GM21576 (cell line): ENCODE measurements around the gene MAP7.
A peak's percentile ranks its signal among the peaks of the same experiment; 100 is the strongest.

Experiments
- ATAC-seq: cut with Tn5 transposase; IDR thresholded peaks from one replicate; pipeline ENCODE4 v1.9.1; 2021; ENCODE audit warnings: mild to moderate bottlenecking, moderate library complexity; ENCODE audit not compliant: unreplicated experiment

Gene MAP7

DNA sequence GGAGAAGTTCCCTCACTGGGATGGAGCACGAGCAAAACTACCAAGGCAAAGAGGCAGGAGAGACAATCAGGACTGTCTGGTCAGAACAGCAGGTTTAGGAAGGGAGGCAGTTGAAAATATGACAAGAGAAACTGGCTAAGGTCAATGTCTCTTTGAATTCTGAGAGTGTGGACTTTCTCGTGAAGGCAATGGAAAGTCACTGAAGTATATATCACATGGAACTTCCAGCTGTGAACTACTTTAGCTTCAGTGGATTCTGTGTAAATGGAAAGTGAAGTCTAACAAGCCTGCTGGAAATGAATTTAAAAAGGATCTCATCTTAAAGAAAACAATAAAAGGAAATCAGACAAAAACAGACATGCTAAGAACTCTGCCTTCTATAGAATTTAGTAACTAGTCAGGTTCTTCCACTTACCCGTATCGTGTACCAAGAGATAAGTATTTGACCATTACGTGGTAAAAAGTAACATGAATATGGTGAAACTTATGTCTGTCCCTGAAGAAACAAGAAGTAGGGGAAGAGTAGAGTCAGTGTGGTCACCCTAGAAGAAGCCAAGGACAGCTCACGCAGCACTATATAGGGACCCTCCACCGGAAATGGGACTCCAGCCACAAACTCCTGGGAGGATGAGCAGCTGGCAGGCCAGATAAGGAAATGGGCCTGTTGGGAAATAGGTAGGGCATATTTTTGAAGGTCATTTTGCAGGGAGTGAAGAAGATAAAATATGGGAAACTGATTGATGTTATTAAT lies 123.4 kb downstream of the MAP7 start:
- ATAC-seq: no peak

DNA sequence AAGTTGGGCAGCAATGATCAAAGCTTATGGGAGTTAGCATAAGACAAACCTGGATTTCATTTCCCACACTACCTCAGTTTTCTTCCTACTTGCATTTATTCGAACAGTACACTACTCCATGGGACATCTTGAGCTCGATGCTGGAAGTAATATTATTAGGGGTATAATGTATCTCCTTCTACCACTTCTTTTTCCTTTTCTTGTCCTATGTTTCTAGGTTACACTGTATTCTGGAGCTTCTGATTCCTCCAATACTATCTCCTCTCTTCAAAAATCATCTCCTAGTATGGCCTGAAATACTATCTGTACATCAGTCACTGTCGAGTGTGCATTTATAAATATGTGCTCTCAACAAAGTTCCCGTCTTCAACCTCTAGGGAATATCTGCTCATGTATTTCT lies 124.4 kb downstream of the MAP7 start:
- no peak for ATAC-seq

- ATAC-seq: no peak
Measured at GRCh38 chr6:136424901-136425300, 125.3 kb downstream of the MAP7 start.

DNA sequence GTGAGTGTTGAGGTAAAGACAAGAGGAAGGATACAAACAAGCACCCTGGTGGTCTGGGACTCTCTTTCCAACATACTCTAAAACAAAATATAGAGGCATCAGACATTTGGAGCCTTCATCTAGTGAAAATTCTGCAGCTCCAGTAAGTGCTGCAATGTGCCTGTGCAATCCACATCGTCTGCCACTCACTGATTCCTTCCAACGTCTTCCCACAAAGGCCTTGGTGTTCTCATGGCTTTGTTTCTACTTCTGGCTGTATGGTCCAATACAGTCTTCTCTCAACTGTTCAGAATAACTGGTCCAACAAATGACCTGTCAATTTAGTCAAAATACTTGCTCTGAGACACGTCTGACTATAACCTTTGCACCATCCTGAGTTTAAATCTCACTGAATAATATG lies 125.8 kb downstream of the MAP7 start:
- ATAC-seq: no peak

GRCh38 chr6:136421537-136422158 lies 128.6 kb downstream of the MAP7 start:
- no peak for ATAC-seq

- ATAC-seq: no peak
Measured at GRCh38 chr6:136420853-136421252, 129.4 kb downstream of the MAP7 start.

DNA sequence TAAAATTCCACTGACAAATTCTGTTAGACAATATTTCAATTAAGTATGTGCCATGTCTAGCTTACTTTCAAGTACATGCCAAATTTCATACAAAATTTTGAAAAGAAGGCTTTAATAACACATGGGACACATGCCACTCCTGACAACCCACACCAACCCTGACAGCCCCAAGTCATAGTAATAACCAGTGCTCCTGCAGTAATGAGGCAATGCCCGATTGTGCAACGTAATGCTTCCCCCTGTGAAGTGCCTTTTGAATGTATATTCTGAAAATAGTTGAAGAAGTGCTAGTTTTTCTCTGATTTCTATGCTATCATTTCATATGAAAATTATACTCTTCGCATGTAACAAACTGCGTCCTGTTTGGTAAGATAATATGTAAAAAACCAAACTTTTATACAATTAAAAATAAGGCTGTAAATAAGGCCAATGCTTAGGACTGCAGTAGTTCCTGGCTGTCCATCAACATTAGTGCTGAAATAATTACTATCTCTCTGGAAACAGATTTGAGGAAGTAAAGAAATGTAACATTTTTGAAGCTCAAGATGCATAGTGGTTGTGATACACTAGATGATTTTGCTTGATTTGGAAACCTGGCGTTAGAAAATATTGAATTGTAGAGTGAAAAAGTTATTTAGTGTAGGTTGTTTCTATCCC lies 134.7 kb downstream of the MAP7 start:
- ATAC-seq: no peak

- no peak for ATAC-seq
Measured at GRCh38 chr6:136412410-136412809, 137.8 kb downstream of the MAP7 start.

DNA sequence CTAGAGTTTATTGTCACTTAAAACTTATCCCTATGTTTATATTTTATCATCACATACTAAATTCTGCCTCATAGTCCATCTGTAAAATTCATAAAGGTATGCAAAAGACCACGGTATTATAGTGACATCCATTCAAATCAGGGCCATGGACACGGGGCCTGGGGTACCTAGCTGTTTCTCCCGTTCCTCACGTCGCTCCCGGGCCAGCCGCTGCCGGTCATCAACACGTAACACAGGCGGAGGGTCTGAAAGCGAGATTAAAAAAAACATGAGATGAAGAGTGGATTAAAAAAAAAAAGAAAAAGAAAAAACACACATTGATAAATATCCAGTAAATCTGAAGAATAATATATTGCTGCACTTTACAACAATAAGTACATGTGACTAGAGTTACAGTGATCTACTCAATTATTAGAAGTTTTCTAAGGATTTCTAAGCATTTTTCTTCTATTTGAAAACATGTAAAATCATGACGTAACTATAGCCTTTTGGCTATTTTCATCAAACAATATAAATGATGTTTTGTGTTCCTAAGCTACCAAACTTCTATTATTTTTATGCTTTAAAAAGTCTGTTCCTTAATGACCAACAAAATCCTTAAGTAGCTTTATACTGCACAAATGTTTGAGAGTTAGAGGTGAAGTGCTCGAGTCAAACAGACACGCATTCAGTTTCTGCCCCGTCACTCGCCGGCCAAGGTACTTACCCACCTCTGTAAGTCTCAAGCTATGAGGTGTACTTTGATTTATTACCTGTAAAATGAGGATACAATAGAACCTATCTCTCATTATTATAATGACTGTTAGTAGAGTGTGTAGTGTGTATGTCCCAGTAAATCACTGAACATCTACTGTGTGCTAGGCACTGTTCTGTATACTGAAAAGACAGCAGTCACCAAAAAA lies 138.5 kb downstream of the MAP7 start:
- no peak for ATAC-seq

DNA sequence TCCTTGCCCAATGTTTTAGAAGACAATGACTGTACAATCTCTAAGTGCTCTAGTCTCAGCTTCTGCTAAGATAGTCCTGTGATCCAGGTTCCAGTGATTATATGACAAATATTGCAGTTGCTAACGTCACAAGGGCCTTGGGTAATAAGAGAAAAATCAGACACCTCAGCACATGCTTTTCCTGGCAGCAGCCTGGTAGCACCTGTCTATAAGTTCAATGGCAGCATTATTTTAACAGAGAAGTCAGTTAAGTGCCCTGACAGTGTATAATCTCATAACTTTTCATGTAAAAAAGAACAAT lies 139.2 kb downstream of the MAP7 start:
- no peak for ATAC-seq

DNA sequence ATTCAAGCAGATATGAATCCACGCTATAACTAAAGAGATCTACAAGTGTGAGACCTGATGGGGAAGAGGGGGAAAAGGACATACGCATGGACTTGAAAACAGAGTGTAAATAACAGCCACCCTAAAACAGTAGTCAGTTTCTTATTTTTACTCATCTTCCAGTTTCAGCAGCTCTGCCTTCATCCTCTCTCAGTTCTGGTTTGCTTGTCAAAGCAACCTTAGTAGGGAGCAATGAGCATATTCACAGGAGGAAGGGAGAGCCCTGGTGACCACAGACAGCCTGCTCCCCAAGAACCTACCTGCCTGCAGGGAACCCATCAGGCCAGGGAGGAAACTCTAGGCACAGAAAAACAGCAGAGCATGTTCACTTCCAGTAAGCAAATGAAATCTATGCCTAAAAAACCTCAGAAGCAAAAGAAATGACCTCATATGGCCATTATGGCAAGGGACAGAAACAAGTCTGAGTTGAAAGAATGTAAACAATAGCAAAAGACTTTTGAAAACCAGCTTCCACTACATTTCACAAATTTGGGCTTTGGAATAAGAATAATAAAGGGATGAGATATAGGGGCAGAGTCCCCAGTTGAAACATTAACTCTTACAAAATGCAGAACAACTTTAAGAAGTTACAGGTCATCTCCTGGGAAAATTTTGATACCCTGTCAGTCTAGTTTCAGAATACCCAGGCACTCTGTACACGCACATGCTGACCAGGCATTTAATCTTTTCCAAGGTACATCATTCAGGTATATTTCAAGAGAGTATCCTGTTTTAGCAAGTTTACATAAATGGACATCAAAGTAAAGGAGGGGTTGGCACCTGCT lies 139.8 kb downstream of the MAP7 start:
- ATAC-seq: peak; percentile 85

GRCh38 chr6:136409597-136409996 lies 140.6 kb downstream of the MAP7 start:
- ATAC-seq: no peak

DNA sequence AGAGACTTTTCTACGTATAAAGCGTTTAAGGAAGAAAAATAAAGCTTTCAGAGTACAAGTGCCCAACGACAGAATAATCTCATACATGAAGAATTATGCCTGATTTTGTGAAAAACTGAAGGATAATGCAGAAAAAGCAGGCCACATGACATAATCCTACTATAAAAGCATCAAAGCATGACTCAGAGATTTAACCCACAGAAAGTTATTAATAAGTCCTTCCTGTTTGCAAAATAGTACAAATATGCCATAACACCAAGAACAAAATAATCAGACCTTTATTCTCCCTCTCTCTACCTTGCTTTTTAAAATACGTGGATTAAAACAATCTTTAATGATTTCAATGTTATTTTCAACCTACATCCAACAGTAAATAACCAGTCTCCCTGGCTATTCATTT lies 142.0 kb downstream of the MAP7 start:
- no peak for ATAC-seq

DNA sequence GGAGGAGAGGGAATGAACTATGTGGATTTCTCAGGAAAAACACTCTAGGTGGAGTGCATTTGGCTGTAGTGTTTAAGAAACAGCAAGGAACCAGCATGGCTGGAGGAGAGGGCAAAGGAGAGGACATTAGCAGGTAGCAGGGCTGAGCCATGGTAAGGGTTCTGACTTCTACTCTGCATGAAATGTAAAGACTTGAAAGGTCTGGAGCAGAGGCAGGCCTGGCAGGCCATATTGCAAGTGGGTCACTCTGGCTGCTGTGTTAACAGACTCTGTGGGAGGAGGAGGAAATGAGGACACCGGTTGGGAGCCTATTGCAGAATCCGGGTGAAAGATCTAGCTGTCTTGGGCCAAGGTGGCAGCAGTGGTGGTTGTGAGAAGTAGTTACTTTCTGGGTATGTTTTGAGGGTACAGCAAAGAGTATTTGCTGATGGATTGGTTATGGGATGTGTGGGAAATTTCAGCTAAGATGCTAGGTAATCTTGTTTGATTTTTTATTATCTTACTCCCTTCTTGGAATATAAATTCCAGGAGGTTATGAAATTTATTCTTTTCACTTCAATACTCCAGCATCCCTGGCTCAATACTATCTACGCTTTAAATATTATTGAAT lies 144.7 kb downstream of the MAP7 start:
- no peak for ATAC-seq

DNA sequence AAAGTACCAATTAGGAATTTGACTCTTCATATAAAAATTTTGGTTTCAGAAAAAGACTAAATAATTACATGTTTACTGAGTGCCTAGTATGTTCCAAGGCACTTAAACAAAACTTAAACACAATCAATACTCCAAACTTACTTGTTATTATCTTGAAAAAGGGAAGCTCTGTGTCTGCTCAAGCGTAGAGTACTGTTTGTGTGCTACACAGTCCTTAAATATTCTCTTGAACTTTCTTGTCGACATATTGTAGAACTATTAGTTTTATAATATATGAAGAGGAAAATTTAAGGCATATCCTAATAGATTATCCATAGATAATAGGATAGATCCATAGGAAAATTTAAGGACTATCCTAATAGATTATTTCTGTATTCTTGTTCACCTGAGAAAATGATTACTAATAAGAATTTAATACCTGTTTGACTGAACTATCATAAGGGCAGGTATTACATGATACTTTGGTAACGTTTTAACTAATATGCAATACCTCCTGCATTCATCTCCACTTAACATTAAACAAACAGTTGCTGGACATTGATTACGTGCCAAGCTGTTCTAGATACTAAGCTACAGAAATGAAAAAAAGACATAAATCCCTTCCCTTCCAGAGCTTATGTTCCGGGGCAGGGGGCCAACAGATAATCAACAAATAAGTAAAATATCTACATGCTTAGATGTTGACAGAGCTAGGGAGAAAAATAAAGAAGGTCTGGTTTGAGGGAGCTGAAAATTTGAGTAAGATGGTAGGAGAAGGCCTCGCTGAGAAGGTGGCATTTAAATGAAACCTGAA lies 145.4 kb downstream of the MAP7 start:
- ATAC-seq: no peak

GRCh38 chr6:136404007-136404406 lies 146.2 kb downstream of the MAP7 start:
- ATAC-seq: no peak

DNA sequence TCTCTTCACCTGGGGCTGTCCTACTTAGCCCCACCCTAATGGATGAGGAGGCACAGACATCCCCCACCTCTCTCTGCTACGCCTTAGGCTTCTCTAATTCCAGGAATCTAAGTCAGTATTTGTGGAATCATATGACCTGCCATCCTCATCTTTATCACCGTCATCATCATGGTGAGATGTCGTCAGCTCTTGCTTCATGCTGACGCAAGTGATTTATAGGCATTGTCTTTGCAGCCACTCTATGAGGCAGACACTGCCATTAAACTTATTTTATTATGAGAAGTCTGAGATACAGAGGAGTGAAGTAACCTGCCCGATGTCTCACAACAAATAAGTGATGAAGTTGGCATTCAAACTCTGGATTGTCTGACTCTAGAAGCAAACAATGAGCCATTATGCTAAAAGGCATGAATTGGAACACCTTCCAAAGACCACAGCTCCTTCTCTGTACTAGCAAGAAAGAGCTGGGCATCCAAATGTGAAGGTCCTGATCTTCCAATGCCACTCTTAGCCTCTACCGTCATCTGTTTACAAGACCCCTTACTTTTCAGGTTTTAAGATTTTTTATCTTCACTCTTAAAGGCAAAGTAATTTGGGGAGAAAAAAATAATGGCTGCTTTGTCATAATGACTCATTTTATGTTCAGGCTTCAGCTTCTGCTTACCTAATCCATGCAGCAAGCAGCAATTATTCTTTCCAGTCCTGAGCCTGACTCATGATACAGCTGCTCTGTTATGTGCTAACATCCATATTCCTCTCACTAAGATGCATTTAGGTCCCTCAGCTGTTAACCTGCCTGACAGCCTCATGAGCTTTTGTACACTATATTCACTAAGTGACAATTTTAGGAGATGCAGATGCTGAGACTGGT lies 146.9 kb downstream of the MAP7 start:
- ATAC-seq: no peak

- no peak for ATAC-seq
Measured at GRCh38 chr6:136401749-136402148, 148.5 kb downstream of the MAP7 start.
